ENCODE measurements around the gene FHIT.

- TF ChIP-seq ZNF274 (IDR thresholded peaks at IDR 0.05; ENCODE audit: low read depth, low read length) = no peak
- TF ChIP-seq SUZ12 (IDR thresholded peaks at IDR 0.05; ENCODE audit: extremely low read depth, insufficient read depth, insufficient read length) = no peak
Measured at GRCh38 chr3:61087465-61087864, 163.8 kb downstream of the FHIT start.
